Panc1 (cell line): ENCODE results near the gene CENPB. TPM values are rescaled to one million over a fixed set of nuclear protein-coding genes. Genes with fewer than 3 reads are reported as not detected.
A peak's percentile ranks its signal among the peaks of the same experiment; 100 is the strongest.
"Not testable (repeated sequence)": the region's sequence is repeated elsewhere in the genome, so short reads cannot be mapped to it uniquely, and the experiment has no call there.

Source experiments
- ATAC-seq: fragments of 200-7000 bp; cut with Tn5 transposase; 2 replicates; pipeline ENCODE4 v1.9.1; 2020; ENCODE audit warnings: mild to moderate bottlenecking, moderate library complexity
- BruUV-seq: library from RNA; stranded (reverse); fragments of 400-500 nt; replicated peaks from 2 replicates; lab custom pipeline; 2021; lab: Mats Ljungman, UMichigan
- CTCF ChIA-PET: fragments of 300-600 bp; sonication (Branson Sonifier 250); formaldehyde crosslinking; loops from one replicate; lab custom pipeline; 2022; ENCODE audit warnings: antibody characterized with exemption; lab: Charles Lee
- POLR2A ChIA-PET: fragments of 300-600 bp; sonication (Branson Sonifier 250); formaldehyde crosslinking; loops from one replicate; lab custom pipeline; 2022; ENCODE audit warnings: antibody characterized with exemption; lab: Charles Lee
- DNase-seq: peaks from one replicate; pipeline ENCODE4 v3.0.0-alpha.2; 2010; ENCODE audit warnings: low read depth, low spot score
- H3K27ac ChIP-seq: 2 replicates; pipeline ENCODE4 v1.5.1; 2011; ENCODE audit warnings: mild to moderate bottlenecking, low read length, inconsistent platforms
- H3K27me3 ChIP-seq: fragments of 200-500 bp; sonication (Bioruptor generic); 2 replicates; pipeline ENCODE4 v1.6.0; 2014; ENCODE audit warnings: low read length, inconsistent platforms; ENCODE audit not compliant: control insufficient read depth, insufficient read depth
- H3K36me3 ChIP-seq: fragments of 200-500 bp; sonication (Bioruptor generic); 2 replicates; pipeline ENCODE4 v1.5.1; 2014; ENCODE audit warnings: inconsistent platforms, mild to moderate bottlenecking, low read length, moderate library complexity; ENCODE audit not compliant: control insufficient read depth, insufficient read depth
- H3K4me1 ChIP-seq: 2 replicates; pipeline ENCODE4 v1.5.1; 2011; ENCODE audit warnings: inconsistent platforms, mild to moderate bottlenecking, low read length, moderate library complexity; ENCODE audit not compliant: control insufficient read depth, insufficient read depth
- H3K4me3 ChIP-seq, 2 experiments: 2 replicates each; pipeline ENCODE4 v1.5.1; 2011 to 2012; ENCODE audit warnings: low read depth in 2 of 2, low read length in 2 of 2, mild to moderate bottlenecking in 2 of 2, inconsistent platforms in 1 of 2, moderate library complexity in 1 of 2
- H3K9me3 ChIP-seq: fragments of 200-500 bp; sonication (Bioruptor generic); 2 replicates; pipeline ENCODE4 v1.5.1; 2014; ENCODE audit warnings: low read depth, mild to moderate bottlenecking, inconsistent platforms, low read length, moderate library complexity; ENCODE audit not compliant: control insufficient read depth, insufficient read depth
- CTCF ChIP-seq: fragments of 450-650 bp; IDR thresholded peaks from 2 replicates; pipeline ENCODE4 v1.5.1; 2017; ENCODE audit warnings: mild to moderate bottlenecking
- POLR2AphosphoS5 ChIP-seq: IDR thresholded peaks from 2 replicates; pipeline ENCODE4 v1.6.1; 2012; ENCODE audit warnings: mild to moderate bottlenecking, low read depth, low read length, moderate library complexity
- SIN3A ChIP-seq: IDR thresholded peaks from 2 replicates; pipeline ENCODE4 v1.6.1; 2012; ENCODE audit warnings: low read depth, mild to moderate bottlenecking, low read length, moderate library complexity, borderline replicate concordance; ENCODE audit not compliant: insufficient read depth
- TCF7L2 ChIP-seq: IDR thresholded peaks from 2 replicates; pipeline ENCODE4 v1.6.1; 2011; ENCODE audit warnings: mild to moderate bottlenecking, low read depth, low read length, inconsistent platforms
- in situ Hi-C: cut with HindIII; loops from 2 replicates; pipeline ENCODE4 v1.10.0; 2016; ENCODE audit warnings: low sequenced_read_pairs, low pct_unique_long_range_greater_than_20kb
- intact Hi-C: fragments of 100-400 bp; cut with micrococcal nuclease; formaldehyde crosslinking; loops from one replicate; pipeline ENCODE4 v1.10.0; 2022; ENCODE audit not compliant: unreplicated experiment
- total RNA-seq: library from RNA; stranded (reverse); gene quantifications from one replicate; pipeline ENCODE4 v1.2.1, GENCODE V29; 2021; ENCODE audit not compliant: unreplicated experiment
- TF ChIP-seq, protein P1 (sequence below), 2 experiments: IDR thresholded peaks; 2 replicates each; pipeline ENCODE4 v1.6.1; 2011 to 2012; ENCODE audit warnings: low read depth in 2 of 2, control low read depth in 1 of 2, low read length in 1 of 2, mild to moderate bottlenecking in 1 of 2, moderate library complexity in 1 of 2; ENCODE audit not compliant: insufficient read depth in 1 of 2

CENPB gene
- total RNA-seq, 1 experiment from 2014 or later, result 154 TPM

DNA sequence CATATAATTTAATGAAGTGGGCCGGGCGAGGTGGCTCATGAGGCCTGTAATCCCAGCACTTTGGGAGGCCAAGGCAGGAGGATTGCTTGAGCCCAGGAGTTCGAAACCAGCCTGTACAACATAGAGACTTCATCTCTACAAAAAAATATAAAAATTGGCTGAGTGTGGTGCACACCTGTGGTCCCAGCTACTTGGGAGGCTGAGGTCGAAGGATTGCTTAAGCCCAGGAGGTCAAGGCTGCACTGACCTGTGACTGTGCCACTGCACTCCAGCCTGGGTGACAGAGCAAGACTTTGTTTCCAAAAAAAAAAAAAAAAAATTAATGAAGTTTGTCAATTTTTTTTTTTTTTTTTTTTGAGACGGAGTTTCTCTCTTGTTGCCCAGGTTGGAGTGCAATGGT lies 43.4 kb upstream of the CENPB start:
- BruUV-seq, intact Hi-C loops, H3K9me3 ChIP-seq, POLR2A ChIA-PET, H3K27me3 ChIP-seq, H3K4me1 ChIP-seq, ATAC-seq, CTCF ChIA-PET, H3K4me3 ChIP-seq, in situ Hi-C loops, H3K36me3 ChIP-seq, H3K27ac ChIP-seq, DNase-seq: not testable (repeated sequence)

- intact Hi-C loops (no loop called here), in situ Hi-C loops (no loop called here)
- no peaks in the 10 kb centered on the region for H3K9me3 ChIP-seq
- BruUV-seq, result no TSS peak
- POLR2A ChIA-PET, result no interaction called here
- no peaks in the 10 kb centered on the region for H3K27me3 ChIP-seq
- DNase-seq, result no peak
- no peak for ATAC-seq
- no peak overlapping the region for H3K27ac ChIP-seq
- no peaks in the 10 kb centered on the region for H3K36me3 ChIP-seq
- no peak overlapping the region for H3K4me3 ChIP-seq
- H3K4me1 ChIP-seq, result no peaks in the 10 kb centered on the region
- CTCF ChIA-PET, result no interaction called here
- no peak for TF ChIP-seq CTCF
- no peak for TF ChIP-seq TCF7L2
- TF ChIP-seq, protein P1, sequence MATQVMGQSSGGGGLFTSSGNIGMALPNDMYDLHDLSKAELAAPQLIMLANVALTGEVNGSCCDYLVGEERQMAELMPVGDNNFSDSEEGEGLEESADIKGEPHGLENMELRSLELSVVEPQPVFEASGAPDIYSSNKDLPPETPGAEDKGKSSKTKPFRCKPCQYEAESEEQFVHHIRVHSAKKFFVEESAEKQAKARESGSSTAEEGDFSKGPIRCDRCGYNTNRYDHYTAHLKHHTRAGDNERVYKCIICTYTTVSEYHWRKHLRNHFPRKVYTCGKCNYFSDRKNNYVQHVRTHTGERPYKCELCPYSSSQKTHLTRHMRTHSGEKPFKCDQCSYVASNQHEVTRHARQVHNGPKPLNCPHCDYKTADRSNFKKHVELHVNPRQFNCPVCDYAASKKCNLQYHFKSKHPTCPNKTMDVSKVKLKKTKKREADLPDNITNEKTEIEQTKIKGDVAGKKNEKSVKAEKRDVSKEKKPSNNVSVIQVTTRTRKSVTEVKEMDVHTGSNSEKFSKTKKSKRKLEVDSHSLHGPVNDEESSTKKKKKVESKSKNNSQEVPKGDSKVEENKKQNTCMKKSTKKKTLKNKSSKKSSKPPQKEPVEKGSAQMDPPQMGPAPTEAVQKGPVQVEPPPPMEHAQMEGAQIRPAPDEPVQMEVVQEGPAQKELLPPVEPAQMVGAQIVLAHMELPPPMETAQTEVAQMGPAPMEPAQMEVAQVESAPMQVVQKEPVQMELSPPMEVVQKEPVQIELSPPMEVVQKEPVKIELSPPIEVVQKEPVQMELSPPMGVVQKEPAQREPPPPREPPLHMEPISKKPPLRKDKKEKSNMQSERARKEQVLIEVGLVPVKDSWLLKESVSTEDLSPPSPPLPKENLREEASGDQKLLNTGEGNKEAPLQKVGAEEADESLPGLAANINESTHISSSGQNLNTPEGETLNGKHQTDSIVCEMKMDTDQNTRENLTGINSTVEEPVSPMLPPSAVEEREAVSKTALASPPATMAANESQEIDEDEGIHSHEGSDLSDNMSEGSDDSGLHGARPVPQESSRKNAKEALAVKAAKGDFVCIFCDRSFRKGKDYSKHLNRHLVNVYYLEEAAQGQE (IDR thresholded peaks at IDR 0.05; ENCODE audit: insufficient read depth in 1 of 2, low read depth in 2 of 2, low read length in 1 of 2), result no peak
- no peak for TF ChIP-seq POLR2AphosphoS5
- TF ChIP-seq SIN3A, result no peak
Measured at GRCh38 chr20:3828798-3829197, 42.3 kb upstream of the CENPB start.

DNA sequence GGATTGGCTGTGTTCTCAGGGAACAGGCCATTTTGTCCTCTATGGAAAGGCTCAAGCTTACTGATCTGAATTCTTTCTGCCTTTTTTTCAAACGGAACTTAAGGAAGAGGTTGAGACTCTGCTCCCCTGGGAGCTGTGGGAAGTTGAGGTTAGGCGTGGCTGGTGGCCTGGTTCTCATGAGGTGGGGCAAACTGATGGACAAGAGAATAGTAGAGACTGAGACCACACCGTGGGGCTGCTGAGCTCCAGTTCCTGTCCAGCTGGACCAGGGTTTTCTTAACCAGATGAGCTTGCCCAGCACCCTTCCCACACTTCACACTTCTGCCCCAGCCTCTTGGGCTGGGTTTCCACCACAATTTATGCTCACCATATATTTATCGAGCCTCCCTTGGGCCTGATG lies 39.9 kb upstream of the CENPB start:
- POLR2A ChIA-PET, result no interaction called here
- peak; percentile 29; the same call in 1 of the 2 replicates for ATAC-seq
- in situ Hi-C loops, result no loop called here

More for the DNA sequence above, 39.9 kb upstream of the CENPB start:
- H3K9me3 ChIP-seq, result no peaks in the 10 kb centered on the region
- H3K36me3 ChIP-seq, result 0 out of 2 replicates have a peak, but pooled peaks cover 4% of the 10 kb centered on the region
- CTCF ChIA-PET, result no interaction called here
- H3K27ac ChIP-seq, result no peak overlapping the region
- TF ChIP-seq POLR2AphosphoS5 (no peak), CTCF (no peak), TCF7L2 (no peak), SIN3A (no peak)
- TF ChIP-seq, protein P1 (IDR thresholded peaks at IDR 0.05; ENCODE audit: insufficient read depth in 1 of 2, low read depth in 2 of 2, low read length in 1 of 2), result no peak
- DNase-seq, result no peak
- BruUV-seq, result no TSS peak
- intact Hi-C loops, result no loop called here
- H3K27me3 ChIP-seq, result no peaks in the 10 kb centered on the region
- no peaks in the 10 kb centered on the region for H3K4me1 ChIP-seq
- no peak overlapping the region for H3K4me3 ChIP-seq
